Choroid plexus epithelial cell (primary cell): ENCODE data around the gene FUNDC2.
A peak's percentile ranks its signal among the peaks of the same experiment; 100 is the strongest.

ENCODE experiments used
- DNase-seq: peaks from one replicate; pipeline ENCODE4 v3.0.0-alpha.2; 2010; ENCODE audit warnings: low read depth
- H3K4me3 ChIP-seq: 2 replicates; pipeline ENCODE4 v1.5.1; 2011; ENCODE audit warnings: low read depth, mild to moderate bottlenecking, control low read depth, low read length, moderate library complexity
- TF ChIP-seq, protein P1 (sequence below): conservative IDR thresholded peaks from 2 replicates; pipeline ENCODE4 v1.5.1; 2011; ENCODE audit warnings: low read depth, mild to moderate bottlenecking, control low read depth, inconsistent platforms, low read length, moderate library complexity

FUNDC2 gene

DNA sequence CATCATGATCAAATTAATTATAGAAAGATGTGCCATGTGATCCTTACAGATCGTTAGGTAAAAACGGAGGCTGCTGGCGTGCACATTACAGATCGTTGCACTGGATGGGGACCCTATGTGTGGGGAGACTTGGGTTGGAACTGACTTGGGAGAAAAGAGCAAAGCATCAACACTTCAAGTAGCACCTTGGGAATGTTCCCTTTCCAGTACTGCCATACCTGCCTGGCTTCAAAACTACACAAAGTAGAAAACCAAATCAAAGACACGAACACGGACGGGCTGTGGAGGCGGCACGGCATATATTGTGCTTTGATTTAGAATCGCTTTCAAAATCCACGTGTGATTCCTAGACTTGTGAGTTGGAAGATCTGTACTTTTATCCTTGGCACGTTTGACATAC, 43.4 kb downstream of the FUNDC2 start:
- H3K4me3 ChIP-seq, result peak overlapping the region; percentile 75
- TF ChIP-seq, protein P1, sequence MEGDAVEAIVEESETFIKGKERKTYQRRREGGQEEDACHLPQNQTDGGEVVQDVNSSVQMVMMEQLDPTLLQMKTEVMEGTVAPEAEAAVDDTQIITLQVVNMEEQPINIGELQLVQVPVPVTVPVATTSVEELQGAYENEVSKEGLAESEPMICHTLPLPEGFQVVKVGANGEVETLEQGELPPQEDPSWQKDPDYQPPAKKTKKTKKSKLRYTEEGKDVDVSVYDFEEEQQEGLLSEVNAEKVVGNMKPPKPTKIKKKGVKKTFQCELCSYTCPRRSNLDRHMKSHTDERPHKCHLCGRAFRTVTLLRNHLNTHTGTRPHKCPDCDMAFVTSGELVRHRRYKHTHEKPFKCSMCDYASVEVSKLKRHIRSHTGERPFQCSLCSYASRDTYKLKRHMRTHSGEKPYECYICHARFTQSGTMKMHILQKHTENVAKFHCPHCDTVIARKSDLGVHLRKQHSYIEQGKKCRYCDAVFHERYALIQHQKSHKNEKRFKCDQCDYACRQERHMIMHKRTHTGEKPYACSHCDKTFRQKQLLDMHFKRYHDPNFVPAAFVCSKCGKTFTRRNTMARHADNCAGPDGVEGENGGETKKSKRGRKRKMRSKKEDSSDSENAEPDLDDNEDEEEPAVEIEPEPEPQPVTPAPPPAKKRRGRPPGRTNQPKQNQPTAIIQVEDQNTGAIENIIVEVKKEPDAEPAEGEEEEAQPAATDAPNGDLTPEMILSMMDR, result no peak
- DNase-seq, result no peak

GRCh38 chrX:155070663-155070974, 44.0 kb downstream of the FUNDC2 start:
- no peak for DNase-seq
- peak overlapping the region; percentile 75 for H3K4me3 ChIP-seq
- TF ChIP-seq, protein P1, result no peak

DNA sequence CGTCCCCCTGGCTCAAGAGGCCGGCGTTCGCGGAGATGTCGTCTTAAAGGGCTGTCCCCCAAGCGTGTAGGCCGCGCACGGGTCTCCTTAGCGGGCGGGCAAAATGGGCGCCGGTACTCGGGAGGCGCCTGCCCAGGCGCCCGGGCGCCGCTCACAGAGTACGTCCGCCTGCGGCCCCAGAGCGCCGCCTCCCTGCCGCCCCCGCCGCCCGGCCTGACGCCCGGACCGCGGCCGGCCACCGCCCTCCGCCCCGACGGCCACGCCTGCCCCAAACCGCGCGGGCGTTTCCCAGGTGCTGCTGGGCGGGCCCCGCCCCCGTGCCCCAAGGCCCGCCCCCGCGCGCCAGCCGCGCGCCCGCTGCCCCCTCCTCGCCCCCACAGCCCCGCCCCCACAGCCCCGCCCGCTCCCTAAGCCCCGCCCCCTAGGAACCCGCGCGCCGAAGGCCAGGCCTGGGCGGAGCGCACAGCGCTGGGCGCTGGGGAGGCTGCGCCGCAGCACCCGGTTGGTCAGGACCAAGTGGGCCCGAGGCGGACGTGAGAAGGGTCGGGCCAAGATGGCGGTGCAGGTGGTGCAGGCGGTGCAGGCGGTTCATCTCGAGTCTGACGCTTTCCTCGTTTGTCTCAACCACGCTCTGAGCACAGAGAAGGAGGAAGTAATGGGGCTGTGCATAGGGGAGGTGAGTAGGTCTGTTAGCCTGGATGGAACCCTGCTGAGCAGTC, 44.5 kb downstream of the FUNDC2 start, which contains the start of the genes BRCC3, CMC4 and MTCP1:
TSS of gene BRCC3 (plus strand) at position 534 of the 719 bp plus-strand sequence. CDS start at position 554, 20 bp downstream.
TSS of gene CMC4 (minus strand) at position 162 of the 719 bp plus-strand sequence. CDS start 7,113 bp downstream, outside the sequence.
TSS of gene MTCP1 (minus strand) at position 162 of the 719 bp plus-strand sequence. CDS start 5,126 bp downstream, outside the sequence.
- DNase-seq, result peak; percentile 83
- TF ChIP-seq, protein P1, result no peak
- H3K4me3 ChIP-seq, result peak within 1 kb of the TSS; percentile 75

GRCh38 chrX:155071694-155072280, 45.1 kb downstream of the FUNDC2 start:
- peak; percentile 8 for DNase-seq
- TF ChIP-seq, protein P1, result no peak
- H3K4me3 ChIP-seq, result peak overlapping the region; percentile 75

GRCh38 chrX:155086202-155086840, 59.7 kb downstream of the FUNDC2 start:
- H3K4me3 ChIP-seq, result no peak overlapping the region
- peak; percentile 42 for DNase-seq
- TF ChIP-seq, protein P1, result peak; percentile 64

- no peak overlapping the region for H3K4me3 ChIP-seq
- TF ChIP-seq, protein P1, result no peak
- DNase-seq, result no peak
Measured at GRCh38 chrX:155086961-155087735, 60.5 kb downstream of the FUNDC2 start.
